AG08395 (cell line): ENCODE results near the gene ABCC1.
A peak's percentile ranks its signal among the peaks of the same experiment; 100 is the strongest.

ENCODE experiments used
- DNase-seq: peaks from one replicate; pipeline ENCODE4 v3.0.0; 2012; ENCODE audit warnings: mixed read lengths, low spot score

Gene ABCC1

GRCh38 chr16:16111639-16112038 lies 162.2 kb downstream of the ABCC1 start:
- DNase-seq = no peak

- DNase-seq = no peak
Observed at GRCh38 chr16:16112450-16113053, 163.1 kb downstream of the ABCC1 start.

- DNase-seq = no peak
Observed at GRCh38 chr16:16113076-16113475, 163.7 kb downstream of the ABCC1 start.

- DNase-seq = no peak
Observed at GRCh38 chr16:16116841-16117240, 167.4 kb downstream of the ABCC1 start.

- DNase-seq = no peak
Observed at GRCh38 chr16:16118337-16118736, 168.9 kb downstream of the ABCC1 start.

GRCh38 chr16:16120044-16120381 lies 170.6 kb downstream of the ABCC1 start:
- DNase-seq = no peak

GRCh38 chr16:16120382-16121184 lies 171.2 kb downstream of the ABCC1 start:
- DNase-seq = no peak

GRCh38 chr16:16121185-16121727 lies 171.8 kb downstream of the ABCC1 start:
- no peak for DNase-seq

GRCh38 chr16:16122264-16122663 lies 172.8 kb downstream of the ABCC1 start:
- no peak for DNase-seq

- DNase-seq = no peak
Observed at GRCh38 chr16:16124438-16124837, 175.0 kb downstream of the ABCC1 start.

GRCh38 chr16:16124974-16125373 lies 175.6 kb downstream of the ABCC1 start:
- DNase-seq = no peak

- DNase-seq = no peak
Observed at GRCh38 chr16:16126896-16127295, 177.5 kb downstream of the ABCC1 start.

GRCh38 chr16:16127469-16128116 lies 178.2 kb downstream of the ABCC1 start:
- DNase-seq = peak; percentile 88

GRCh38 chr16:16131204-16131603 lies 181.8 kb downstream of the ABCC1 start:
- DNase-seq = no peak

GRCh38 chr16:16131659-16132058 lies 182.2 kb downstream of the ABCC1 start:
- no peak for DNase-seq

GRCh38 chr16:16133943-16134604 lies 184.7 kb downstream of the ABCC1 start:
- DNase-seq = no peak

- DNase-seq = no peak
Observed at GRCh38 chr16:16136588-16136987, 187.2 kb downstream of the ABCC1 start.

GRCh38 chr16:16137110-16137509 lies 187.7 kb downstream of the ABCC1 start:
- no peak for DNase-seq

- DNase-seq = no peak
Observed at GRCh38 chr16:16138034-16138635, 188.7 kb downstream of the ABCC1 start.

GRCh38 chr16:16139061-16139460 lies 189.6 kb downstream of the ABCC1 start:
- DNase-seq = no peak

- no peak for DNase-seq
Observed at GRCh38 chr16:16139806-16140205, 190.4 kb downstream of the ABCC1 start.

GRCh38 chr16:16140537-16140936 lies 191.1 kb downstream of the ABCC1 start:
- no peak for DNase-seq
